Measurements from ENCODE around the gene SPAG5.

Gene SPAG5, protein sequence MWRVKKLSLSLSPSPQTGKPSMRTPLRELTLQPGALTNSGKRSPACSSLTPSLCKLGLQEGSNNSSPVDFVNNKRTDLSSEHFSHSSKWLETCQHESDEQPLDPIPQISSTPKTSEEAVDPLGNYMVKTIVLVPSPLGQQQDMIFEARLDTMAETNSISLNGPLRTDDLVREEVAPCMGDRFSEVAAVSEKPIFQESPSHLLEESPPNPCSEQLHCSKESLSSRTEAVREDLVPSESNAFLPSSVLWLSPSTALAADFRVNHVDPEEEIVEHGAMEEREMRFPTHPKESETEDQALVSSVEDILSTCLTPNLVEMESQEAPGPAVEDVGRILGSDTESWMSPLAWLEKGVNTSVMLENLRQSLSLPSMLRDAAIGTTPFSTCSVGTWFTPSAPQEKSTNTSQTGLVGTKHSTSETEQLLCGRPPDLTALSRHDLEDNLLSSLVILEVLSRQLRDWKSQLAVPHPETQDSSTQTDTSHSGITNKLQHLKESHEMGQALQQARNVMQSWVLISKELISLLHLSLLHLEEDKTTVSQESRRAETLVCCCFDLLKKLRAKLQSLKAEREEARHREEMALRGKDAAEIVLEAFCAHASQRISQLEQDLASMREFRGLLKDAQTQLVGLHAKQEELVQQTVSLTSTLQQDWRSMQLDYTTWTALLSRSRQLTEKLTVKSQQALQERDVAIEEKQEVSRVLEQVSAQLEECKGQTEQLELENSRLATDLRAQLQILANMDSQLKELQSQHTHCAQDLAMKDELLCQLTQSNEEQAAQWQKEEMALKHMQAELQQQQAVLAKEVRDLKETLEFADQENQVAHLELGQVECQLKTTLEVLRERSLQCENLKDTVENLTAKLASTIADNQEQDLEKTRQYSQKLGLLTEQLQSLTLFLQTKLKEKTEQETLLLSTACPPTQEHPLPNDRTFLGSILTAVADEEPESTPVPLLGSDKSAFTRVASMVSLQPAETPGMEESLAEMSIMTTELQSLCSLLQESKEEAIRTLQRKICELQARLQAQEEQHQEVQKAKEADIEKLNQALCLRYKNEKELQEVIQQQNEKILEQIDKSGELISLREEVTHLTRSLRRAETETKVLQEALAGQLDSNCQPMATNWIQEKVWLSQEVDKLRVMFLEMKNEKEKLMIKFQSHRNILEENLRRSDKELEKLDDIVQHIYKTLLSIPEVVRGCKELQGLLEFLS

DNA sequence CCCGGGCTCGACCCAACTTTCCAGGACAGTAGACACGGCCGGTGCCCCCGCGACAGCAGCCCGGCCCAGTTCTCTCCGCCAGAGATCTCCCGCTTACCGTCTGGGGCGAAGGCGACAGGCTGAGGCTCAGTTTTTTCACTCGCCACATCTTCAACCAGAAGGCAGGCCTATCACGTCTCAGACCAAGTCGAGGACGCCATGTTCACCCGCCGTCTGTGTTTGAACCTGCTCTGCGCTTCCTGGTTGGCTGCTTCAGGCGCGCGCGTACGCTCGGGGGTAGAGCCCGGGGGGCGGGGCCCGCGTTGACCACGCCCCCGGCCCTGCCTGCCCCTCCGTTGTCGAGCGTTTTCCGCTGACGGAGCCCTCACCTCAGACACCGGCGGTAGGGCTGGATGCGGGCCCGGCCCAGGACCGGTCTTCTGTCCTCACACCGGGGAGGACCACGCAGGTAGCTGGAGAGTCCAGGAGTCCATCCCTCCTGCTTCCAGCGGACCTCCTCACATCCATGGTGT lies at the start of gene SPAG5:
Gene SPAG5, minus strand, starts transcription at position 227 of the 512 bp plus-strand sequence. Its CDS starts 79 bp downstream, at position 148.
- TF ChIP-seq, protein P1, sequence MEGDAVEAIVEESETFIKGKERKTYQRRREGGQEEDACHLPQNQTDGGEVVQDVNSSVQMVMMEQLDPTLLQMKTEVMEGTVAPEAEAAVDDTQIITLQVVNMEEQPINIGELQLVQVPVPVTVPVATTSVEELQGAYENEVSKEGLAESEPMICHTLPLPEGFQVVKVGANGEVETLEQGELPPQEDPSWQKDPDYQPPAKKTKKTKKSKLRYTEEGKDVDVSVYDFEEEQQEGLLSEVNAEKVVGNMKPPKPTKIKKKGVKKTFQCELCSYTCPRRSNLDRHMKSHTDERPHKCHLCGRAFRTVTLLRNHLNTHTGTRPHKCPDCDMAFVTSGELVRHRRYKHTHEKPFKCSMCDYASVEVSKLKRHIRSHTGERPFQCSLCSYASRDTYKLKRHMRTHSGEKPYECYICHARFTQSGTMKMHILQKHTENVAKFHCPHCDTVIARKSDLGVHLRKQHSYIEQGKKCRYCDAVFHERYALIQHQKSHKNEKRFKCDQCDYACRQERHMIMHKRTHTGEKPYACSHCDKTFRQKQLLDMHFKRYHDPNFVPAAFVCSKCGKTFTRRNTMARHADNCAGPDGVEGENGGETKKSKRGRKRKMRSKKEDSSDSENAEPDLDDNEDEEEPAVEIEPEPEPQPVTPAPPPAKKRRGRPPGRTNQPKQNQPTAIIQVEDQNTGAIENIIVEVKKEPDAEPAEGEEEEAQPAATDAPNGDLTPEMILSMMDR (IDR thresholded peaks at IDR 0.05), result no peak

DNA sequence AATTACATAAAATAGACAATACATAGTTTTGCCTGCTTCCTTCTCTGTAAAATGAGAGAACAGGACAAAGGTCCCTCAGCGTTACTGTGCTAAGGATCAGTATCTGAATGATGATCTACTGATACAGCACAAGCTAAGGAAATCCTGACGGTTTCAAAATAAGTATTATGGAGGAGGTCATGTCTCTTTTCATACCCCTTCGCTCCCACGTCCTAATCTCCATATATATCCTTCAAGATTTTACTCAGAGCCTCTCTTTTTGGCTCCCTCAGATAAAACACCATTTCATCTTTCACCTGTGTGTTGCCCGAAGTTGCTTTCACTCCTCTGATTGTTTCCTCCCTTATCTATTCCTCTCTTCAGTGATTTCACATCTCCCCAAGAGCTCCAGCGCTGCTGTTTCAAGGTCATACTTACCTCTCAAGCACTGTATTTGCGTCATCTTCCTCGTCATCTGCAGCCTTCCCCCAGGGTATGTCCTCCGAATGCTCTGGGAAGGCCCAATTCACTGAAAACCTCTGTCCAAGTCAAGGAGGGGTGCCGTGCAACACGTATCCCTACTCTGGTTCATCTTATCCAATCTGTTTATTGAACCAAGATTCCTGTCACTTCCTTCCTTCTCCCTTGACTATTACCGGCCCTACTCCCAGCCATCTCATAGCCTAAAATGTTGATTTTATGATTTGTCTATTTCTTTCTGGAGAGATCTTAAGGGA lies 47.4 kb upstream of the SPAG5 start:
- TF ChIP-seq, protein P1 (IDR thresholded peaks at IDR 0.05), result no peak

DNA sequence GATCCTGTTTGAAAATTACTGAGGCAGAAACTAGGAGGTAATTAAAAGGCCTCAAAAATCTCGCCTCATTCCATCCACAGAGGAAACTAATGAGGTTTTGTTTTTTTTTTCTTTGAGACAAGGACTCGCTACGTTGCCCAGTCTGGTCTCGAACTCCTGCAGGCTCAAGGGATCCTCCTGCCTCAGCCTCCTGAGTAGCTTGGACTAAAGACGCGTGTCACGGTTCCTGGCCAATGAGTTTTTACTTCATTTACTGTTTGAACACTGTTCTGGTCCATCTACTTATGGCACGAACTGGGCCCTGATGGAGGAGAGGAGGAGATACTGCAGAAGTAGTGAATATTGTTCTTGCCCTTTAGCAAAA lies 46.7 kb upstream of the SPAG5 start:
- TF ChIP-seq, protein P1 (IDR thresholded peaks at IDR 0.05), result no peak

DNA sequence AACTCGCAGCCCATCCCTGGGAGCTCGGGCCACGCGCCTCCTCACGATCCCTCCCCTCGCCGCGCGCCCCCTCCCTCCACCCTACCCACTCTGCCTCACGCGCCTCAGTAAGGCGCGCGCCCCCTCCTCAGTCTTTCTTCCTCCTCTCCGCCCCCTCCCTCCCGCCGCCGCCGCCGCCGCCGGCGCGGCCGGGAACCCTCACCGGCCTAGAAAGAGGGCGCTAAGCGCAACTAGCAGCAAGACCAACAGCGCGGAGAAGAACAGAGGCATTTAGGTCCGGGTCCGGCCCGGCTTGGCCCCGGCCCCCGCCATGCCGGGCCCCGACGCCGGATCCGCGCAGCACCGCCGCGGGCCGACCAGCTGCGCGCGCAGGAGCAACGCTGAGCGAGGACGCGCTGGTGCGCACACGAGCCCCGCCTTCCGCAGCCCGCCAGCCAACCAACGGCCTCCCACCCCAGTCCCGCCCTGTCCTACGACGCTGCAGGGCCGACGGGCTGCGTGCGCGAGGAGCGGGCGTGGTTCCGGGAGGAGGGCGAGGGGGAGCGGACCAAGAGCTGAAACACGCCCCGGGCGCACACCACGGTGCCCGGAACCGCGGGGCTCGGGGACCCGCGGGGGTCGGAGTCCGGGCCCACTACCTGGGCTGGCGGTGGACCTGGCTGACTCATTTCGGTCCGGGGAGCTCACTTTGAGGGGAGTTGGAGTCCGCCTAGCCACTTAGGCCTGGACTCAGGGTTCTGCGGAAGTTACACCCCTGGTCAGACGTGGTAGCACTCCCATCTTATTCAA lies 46.2 kb upstream of the SPAG5 start, which contains the start of gene BLTP2:
Gene BLTP2, minus strand, starts transcription at position 372 of the 789 bp plus-strand sequence. Its CDS starts 102 bp downstream, at position 270.
- TF ChIP-seq, protein P1 (IDR thresholded peaks at IDR 0.05), result no peak

DNA sequence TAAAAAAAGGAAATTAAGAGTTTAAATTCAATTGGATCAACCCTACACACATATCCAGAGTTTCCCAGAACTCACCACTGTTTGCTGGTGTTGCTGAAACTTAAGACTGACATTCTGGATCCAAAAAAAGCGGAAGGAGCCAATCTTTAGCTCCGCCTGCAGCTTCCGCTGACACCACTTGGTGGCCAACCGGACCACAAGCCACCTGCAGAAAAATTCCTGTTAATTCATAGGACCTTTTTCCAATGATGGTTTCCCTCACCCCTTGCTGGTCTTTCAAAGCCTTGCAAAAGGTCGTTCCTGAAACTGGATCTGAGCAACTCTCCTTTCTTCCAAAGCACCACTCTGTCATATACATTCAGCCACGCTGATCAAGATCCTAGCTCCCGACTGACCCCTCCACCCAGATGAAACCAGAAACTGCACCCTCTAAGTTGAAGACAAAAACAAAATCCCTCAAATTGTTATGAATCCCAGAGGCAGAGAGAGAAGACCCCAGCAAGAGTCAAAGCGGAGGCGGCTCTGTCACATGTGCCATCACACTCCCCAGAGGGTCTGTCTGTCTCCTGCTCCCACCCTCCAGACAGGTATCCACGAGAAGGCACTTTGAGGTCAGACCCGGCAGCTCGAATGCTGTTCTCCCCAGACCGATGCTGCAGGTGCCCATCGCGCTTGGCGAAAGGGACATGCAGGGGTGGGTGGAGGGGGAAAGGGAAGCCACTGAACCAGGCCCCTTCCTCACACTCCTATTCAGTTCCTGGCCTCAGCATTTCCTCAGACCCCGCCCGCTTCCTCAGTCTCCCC lies 45.4 kb upstream of the SPAG5 start:
- TF ChIP-seq, protein P1 (IDR thresholded peaks at IDR 0.05), result peak; percentile 36; the same call in 1 of the 2 replicates

DNA sequence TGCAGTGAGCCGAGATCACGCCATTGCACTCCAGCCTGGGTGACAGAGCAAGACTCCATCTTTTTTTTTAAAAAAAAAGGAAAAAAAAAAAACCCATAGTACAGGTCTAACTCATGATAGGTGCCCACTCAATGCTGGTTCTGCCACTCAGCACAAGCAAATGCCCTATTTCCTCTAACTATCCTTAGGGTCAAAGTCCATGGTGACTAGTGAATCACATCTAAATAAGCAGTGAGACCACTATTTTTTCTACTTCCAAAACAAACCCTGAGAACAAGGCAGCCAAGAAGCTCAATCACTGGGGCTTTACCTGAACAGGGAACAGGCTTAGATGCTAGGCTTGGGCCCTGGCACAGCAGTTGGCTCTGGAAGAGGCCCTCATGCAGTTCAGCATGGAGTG lies 42.8 kb upstream of the SPAG5 start:
- TF ChIP-seq, protein P1 (IDR thresholded peaks at IDR 0.05), result no peak
